KOPT-K1 (cell line): Measurements from ENCODE around the gene GGACT.
"Not testable (repeated sequence)": the region's sequence is repeated elsewhere in the genome, so short reads cannot be mapped to it uniquely, and the experiment has no call there.

Experiments used
- H3K27ac ChIP-seq: fragments of 200-600 bp; sonication (generic); 2 replicates; pipeline ENCODE4 v1.5.1; 2016; ENCODE audit warnings: antibody characterized with exemption, mild to moderate bottlenecking, low read depth, low read length; ENCODE audit not compliant: poor library complexity, severe bottlenecking
- H3K36me3 ChIP-seq: fragments of 200-600 bp; sonication (generic); 2 replicates; pipeline ENCODE4 v1.5.1; 2017; ENCODE audit warnings: antibody characterized with exemption, mild to moderate bottlenecking, low read length, moderate library complexity; ENCODE audit not compliant: insufficient read depth
- H3K9me3 ChIP-seq: fragments of 200-600 bp; sonication (generic); 2 replicates; pipeline ENCODE4 v1.5.1; 2017; ENCODE audit warnings: antibody characterized with exemption, low read length, mild to moderate bottlenecking; ENCODE audit not compliant: insufficient read depth, poor library complexity, severe bottlenecking

GGACT gene

GRCh38 chr13:100533588-100534041, 55.0 kb downstream of the GGACT start:
- no peak overlapping the region for H3K27ac ChIP-seq
- no peaks in the 10 kb centered on the region for H3K36me3 ChIP-seq
- H3K9me3 ChIP-seq = no peaks in the 10 kb centered on the region

DNA sequence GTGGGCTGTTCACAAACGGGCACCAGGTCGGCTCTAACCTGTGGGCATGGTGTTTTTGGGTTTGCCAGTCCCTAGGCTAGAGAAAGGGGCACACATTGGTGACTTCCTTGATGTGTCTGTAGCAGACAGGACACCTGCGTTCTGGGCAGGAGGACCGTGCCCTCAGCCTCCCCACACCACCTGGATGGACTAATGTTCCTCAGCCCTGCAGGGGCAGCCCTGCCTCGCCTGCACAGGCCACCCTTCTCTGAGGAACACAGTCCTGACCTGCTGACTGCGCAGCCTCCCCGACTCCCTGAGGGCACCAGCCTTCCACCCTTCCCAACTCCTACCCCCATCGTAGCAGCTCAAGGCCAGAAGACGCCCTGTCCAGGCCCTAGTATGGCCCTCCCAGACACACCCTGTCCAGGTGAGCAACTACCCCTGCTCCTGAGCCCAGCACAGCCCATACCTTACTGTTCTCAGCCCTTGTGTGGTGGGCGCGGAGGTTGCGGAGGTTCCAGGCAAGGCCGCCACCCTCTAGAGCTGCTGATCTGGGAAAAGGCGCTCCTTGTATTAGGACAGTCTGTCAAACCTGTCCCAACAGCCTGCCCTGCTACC, 55.7 kb downstream of the GGACT start:
- no peaks in the 10 kb centered on the region for H3K36me3 ChIP-seq
- no peak overlapping the region for H3K27ac ChIP-seq
- no peaks in the 10 kb centered on the region for H3K9me3 ChIP-seq

DNA sequence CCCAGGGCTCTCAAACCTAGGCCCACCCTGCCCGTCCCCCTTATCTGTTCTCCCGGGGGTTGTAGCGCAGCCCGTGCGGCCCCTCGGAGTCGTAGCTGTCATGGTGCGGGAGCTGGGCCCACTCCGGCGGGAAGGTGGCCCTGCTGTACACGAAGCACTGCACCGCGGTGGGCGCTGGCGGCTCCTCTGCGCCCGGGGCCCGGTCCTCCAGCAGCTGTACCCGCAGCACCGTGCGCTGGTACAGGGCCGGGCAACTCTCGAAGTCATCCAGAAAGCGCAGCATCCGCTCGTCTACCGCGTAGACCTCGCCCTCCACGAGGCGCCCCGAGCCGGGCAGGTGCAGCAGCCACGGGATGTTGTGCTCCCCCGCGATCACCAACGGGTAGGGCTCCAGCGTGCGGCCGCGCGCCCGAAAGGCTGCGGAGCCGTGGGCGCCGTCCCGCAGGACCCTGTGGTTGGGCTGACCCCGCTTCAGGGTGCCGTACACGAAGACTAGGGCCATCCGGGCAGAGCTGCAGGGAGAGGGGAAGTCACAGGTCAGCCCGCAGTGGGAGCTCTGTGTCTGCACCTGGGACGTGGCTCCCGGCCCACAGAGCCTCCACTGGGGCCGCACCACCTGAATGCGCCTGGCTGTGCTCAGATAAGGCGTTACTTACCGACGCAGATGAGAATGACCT, 56.4 kb downstream of the GGACT start:
- Histone ChIP-seq H3K27ac (no peak overlapping the region), H3K36me3 (no peaks in the 10 kb centered on the region), H3K9me3 (no peaks in the 10 kb centered on the region)

GRCh38 chr13:100530671-100531213, 57.8 kb downstream of the GGACT start:
- Histone ChIP-seq H3K9me3 (no peaks in the 10 kb centered on the region), H3K36me3 (no peaks in the 10 kb centered on the region), H3K27ac (no peak overlapping the region)

- Histone ChIP-seq H3K9me3 (no peaks in the 10 kb centered on the region), H3K36me3 (no peaks in the 10 kb centered on the region), H3K27ac (no peak overlapping the region)
Observed at GRCh38 chr13:100529666-100530377, 58.8 kb downstream of the GGACT start.

GRCh38 chr13:100528820-100529219, 59.8 kb downstream of the GGACT start:
- Histone ChIP-seq H3K9me3 (no peaks in the 10 kb centered on the region), H3K36me3 (no peaks in the 10 kb centered on the region), H3K27ac (no peak overlapping the region)

- Histone ChIP-seq H3K9me3 (no peaks in the 10 kb centered on the region), H3K36me3 (no peaks in the 10 kb centered on the region), H3K27ac (no peak overlapping the region)
Observed at GRCh38 chr13:100528353-100528752, 60.2 kb downstream of the GGACT start.

- H3K27ac ChIP-seq = no peak overlapping the region
- H3K9me3 ChIP-seq = no peaks in the 10 kb centered on the region
- H3K36me3 ChIP-seq = no peaks in the 10 kb centered on the region
Observed at GRCh38 chr13:100527644-100528043, 60.9 kb downstream of the GGACT start.

- Histone ChIP-seq H3K36me3 (no peaks in the 10 kb centered on the region), H3K9me3 (no peaks in the 10 kb centered on the region), H3K27ac (no peak overlapping the region)
Observed at GRCh38 chr13:100526318-100527000, 62.1 kb downstream of the GGACT start.

DNA sequence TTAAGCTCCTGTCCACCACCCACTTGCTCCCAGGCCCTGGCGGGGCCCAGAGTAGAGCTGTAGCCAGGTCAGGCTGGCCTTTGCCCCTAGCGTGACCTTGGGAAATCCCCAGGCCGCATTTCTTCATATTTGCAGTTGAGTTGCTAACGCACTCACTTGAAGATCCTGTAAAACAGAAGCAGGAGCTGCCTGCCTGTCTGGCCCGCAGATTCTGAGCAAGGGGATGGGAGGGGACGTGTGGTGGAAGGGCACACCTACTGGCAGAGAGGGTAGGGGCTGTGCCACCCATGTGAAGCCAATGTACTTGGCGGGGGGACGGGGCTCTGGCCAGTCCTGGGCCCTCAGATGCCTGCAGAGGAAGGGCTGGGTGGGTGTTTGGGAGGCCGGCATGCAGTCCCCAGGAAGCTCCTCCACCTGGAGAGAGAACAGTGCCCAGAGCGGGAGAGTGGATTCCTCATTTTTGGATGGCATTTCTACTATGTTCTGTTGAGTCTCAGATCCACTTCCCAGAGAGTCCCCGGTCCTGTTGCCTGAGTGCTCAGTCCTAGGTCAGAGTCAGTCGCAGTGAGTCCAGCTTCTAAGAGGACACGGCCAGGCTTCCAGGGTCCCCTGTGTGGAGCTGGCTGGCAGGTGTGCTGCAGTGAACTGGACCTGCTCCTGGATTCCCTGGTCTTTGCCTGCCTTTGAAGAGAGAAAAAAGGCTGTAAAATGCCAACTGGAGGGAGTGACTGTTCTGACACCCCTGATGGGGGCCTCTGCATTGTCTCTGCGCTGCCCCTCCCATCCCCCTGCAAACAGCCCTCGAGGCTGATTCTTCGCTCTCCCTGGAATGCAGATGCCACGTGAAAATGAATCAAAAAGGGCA, 62.9 kb downstream of the GGACT start:
- no peaks in the 10 kb centered on the region for H3K36me3 ChIP-seq
- no peaks in the 10 kb centered on the region for H3K9me3 ChIP-seq
- H3K27ac ChIP-seq = no peak overlapping the region

GRCh38 chr13:100524688-100525087, 63.9 kb downstream of the GGACT start:
- not testable (repeated sequence) for H3K9me3 ChIP-seq, H3K36me3 ChIP-seq

GRCh38 chr13:100523981-100524386, 64.6 kb downstream of the GGACT start:
- H3K36me3 ChIP-seq = no peaks in the 10 kb centered on the region
- no peak overlapping the region for H3K27ac ChIP-seq
- H3K9me3 ChIP-seq = no peaks in the 10 kb centered on the region

More at GRCh38 chr13:100524688-100525087, 63.9 kb downstream of the GGACT start:
- not testable (repeated sequence) for H3K27ac ChIP-seq

DNA sequence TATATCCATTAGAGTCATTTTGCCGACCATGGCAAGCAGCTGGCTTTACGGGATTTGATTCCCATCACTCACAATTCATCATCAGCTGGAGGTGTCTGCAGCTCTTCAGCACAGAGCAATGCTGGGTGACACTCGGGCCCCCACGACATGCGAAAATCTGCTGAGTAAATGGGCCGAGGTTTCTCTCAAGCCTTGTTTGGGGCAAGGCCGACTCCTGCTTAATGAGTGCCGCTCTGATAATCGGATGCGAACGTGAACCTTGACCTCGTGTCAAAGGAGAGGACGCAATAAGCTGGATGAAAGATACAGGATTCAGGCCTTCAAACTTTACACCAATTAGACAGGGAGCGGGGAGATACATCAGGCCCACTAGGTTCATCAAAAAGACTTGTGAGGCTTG, 65.2 kb downstream of the GGACT start:
- H3K9me3 ChIP-seq = no peaks in the 10 kb centered on the region
- no peaks in the 10 kb centered on the region for H3K36me3 ChIP-seq
- no peak overlapping the region for H3K27ac ChIP-seq

GRCh38 chr13:100522618-100523309, 65.8 kb downstream of the GGACT start:
- Histone ChIP-seq H3K27ac (no peak overlapping the region), H3K9me3 (no peaks in the 10 kb centered on the region), H3K36me3 (no peaks in the 10 kb centered on the region)
